Stimulated activated CD4-positive, alpha-beta T cell treated with anti-CD3 and anti-CD28 coated beads, Interleukin-1b, Interleukin-23, amount 100 ng/mL, for 24 hours (primary cell): Measurements from ENCODE around the gene COMMD3.
"Not testable (repeated sequence)": the region's sequence is repeated elsewhere in the genome, so short reads cannot be mapped to it uniquely, and the experiment has no call there.

Source experiments
- DNase-seq, 4 experiments: peaks; one replicate each; pipeline ENCODE4 v3.0.0-alpha.2; 2020; ENCODE audit warnings: low read depth in 4 of 4, low spot score in 1 of 4

The COMMD3 gene

GRCh38 chr10:22338185-22338900 lies 22.2 kb downstream of the COMMD3 start:
- no peak for DNase-seq

GRCh38 chr10:22338931-22339330 lies 22.7 kb downstream of the COMMD3 start:
- no peak for DNase-seq

GRCh38 chr10:22339761-22340328 lies 23.7 kb downstream of the COMMD3 start:
- no peak for DNase-seq

- DNase-seq: no peak
Measured at GRCh38 chr10:22340329-22341189, 24.4 kb downstream of the COMMD3 start.

GRCh38 chr10:22341190-22341925 lies 25.2 kb downstream of the COMMD3 start:
- no peak for DNase-seq

- DNase-seq: no peak
Measured at GRCh38 chr10:22341926-22342196, 25.7 kb downstream of the COMMD3 start.

- no peak for DNase-seq
Measured at GRCh38 chr10:22342421-22342820, 26.2 kb downstream of the COMMD3 start.

GRCh38 chr10:22343731-22344130 lies 27.5 kb downstream of the COMMD3 start:
- no peak for DNase-seq

GRCh38 chr10:22344249-22344648 lies 28.1 kb downstream of the COMMD3 start:
- DNase-seq: no peak

GRCh38 chr10:22344781-22345300 lies 28.7 kb downstream of the COMMD3 start:
- no peak for DNase-seq

GRCh38 chr10:22345301-22346095 lies 29.3 kb downstream of the COMMD3 start, which contains the start of gene SPAG6:
SPAG6 (plus strand) TSS chr10:22345496; CDS start chr10:22345612, 116 bp downstream.
- DNase-seq: no peak

GRCh38 chr10:22346096-22346661 lies 30.0 kb downstream of the COMMD3 start:
- no peak for DNase-seq

GRCh38 chr10:22349755-22350154 lies 33.6 kb downstream of the COMMD3 start:
- no peak for DNase-seq

GRCh38 chr10:22351131-22351703 lies 35.0 kb downstream of the COMMD3 start:
- no peak for DNase-seq

GRCh38 chr10:22356324-22356873 lies 40.2 kb downstream of the COMMD3 start:
- no peak for DNase-seq

GRCh38 chr10:22357770-22358169 lies 41.6 kb downstream of the COMMD3 start:
- DNase-seq: not testable (repeated sequence)

- DNase-seq: no peak
Measured at GRCh38 chr10:22363305-22363704, 47.1 kb downstream of the COMMD3 start.

GRCh38 chr10:22364407-22365140 lies 48.4 kb downstream of the COMMD3 start:
- no peak for DNase-seq

- no peak for DNase-seq
Measured at GRCh38 chr10:22365233-22365632, 49.0 kb downstream of the COMMD3 start.
